Progenitor cell of endocrine pancreas (in vitro differentiated cells): ENCODE measurements around the gene PSEN1. TPM values are rescaled to one million over a fixed set of nuclear protein-coding genes. Genes with fewer than 3 reads are reported as not detected.

Experiments
- DNase-seq: peaks from one replicate; pipeline ENCODE4 v3.0.0; 2021; ENCODE audit warnings: low spot score; ENCODE audit not compliant: unreplicated experiment
- H3K27ac Mint-ChIP-seq: 2 replicates; pipeline ENCODE4 v1.8.0; 2021; ENCODE audit warnings: mild to moderate bottlenecking, moderate library complexity, mixed read lengths
- H3K27me3 Mint-ChIP-seq: 2 replicates; pipeline ENCODE4 v1.8.0; 2021; ENCODE audit warnings: mixed read lengths
- H3K36me3 Mint-ChIP-seq: 2 replicates; pipeline ENCODE4 v1.8.0; 2022; ENCODE audit warnings: mixed read lengths; ENCODE audit not compliant: insufficient read depth
- H3K4me1 Mint-ChIP-seq: 2 replicates; pipeline ENCODE4 v1.8.0; 2021; ENCODE audit warnings: low read depth, mixed read lengths
- H3K4me3 Mint-ChIP-seq: 2 replicates; pipeline ENCODE4 v1.8.0; 2021; ENCODE audit warnings: low read depth, mild to moderate bottlenecking, moderate library complexity, mixed read lengths
- H3K9me3 Mint-ChIP-seq: 2 replicates; pipeline ENCODE4 v1.8.0; 2021; ENCODE audit warnings: low read depth, mixed read lengths
- CTCF ChIP-seq: fragments of 200-600 bp; sonication (generic); IDR thresholded peaks from one replicate; pipeline ENCODE4 v1.5.0; 2021; ENCODE audit warnings: antibody characterized with exemption, mild to moderate bottlenecking; ENCODE audit not compliant: unreplicated experiment
- total RNA-seq: library from RNA; stranded (reverse); gene quantifications from 2 replicates; pipeline ENCODE4 v1.2.1, GENCODE V29; 2021

The PSEN1 gene
- total RNA-seq, 1 donor from 2014 or later = 61.7 TPM

DNA sequence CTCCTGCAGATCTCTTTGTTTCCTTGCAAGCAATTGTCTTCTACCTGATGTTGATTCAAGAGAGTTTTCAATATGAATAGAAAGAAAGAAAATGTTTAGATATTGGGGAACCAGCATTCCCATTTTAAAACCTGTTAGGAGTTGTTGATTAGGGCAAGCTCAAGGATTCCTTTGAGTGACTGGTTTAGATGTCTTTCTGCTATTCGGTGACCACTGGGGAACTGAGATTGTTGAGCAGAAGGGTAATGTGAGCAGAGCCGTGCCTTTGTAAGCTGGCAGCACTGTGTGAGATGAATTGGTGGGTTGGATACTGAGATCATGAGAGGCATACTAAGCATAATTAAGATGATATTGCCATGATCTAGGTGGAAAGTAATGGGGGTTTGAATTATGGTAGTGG, 61.9 kb downstream of the PSEN1 start:
- DNase-seq = no peak
- Mint-ChIP-seq H3K4me3 (no peak overlapping the region), H3K27me3 (no peaks in the 10 kb centered on the region), H3K4me1 (no peaks in the 10 kb centered on the region), H3K36me3 (peaks cover 33% of the 10 kb centered on the region), H3K27ac (no peak overlapping the region), H3K9me3 (no peaks in the 10 kb centered on the region)
- no peak for TF ChIP-seq CTCF

GRCh38 chr14:73203527-73203926, 67.2 kb downstream of the PSEN1 start:
- Mint-ChIP-seq H3K4me3 (no peak overlapping the region), H3K4me1 (no peaks in the 10 kb centered on the region), H3K9me3 (no peaks in the 10 kb centered on the region), H3K27me3 (no peaks in the 10 kb centered on the region), H3K27ac (no peak overlapping the region), H3K36me3 (peaks cover 38% of the 10 kb centered on the region)
- DNase-seq = no peak
- no peak for TF ChIP-seq CTCF

DNA sequence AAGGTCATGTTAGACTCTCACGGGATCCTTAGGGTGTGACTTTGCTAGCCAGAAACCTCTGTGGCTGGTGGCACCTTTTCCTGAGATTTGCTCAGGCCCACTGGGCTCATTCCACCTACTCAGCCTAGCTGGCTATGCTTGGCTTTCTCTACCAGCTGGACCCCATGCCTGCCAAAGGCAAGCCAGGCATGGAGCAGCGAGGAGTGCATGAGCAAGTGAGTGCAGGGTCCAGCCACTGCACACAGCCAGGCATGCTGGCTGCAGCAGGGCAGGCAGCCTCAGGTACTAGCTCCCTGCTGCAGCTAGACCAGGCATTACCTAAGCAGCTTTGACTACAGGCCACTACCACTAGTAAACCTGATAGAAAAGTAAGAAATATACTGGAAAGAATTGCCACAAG, 71.3 kb downstream of the PSEN1 start:
- no peak overlapping the region for H3K4me3 Mint-ChIP-seq
- no peaks in the 10 kb centered on the region for H3K9me3 Mint-ChIP-seq
- H3K36me3 Mint-ChIP-seq = peaks cover 21% of the 10 kb centered on the region
- no peak for TF ChIP-seq CTCF
- no peaks in the 10 kb centered on the region for H3K4me1 Mint-ChIP-seq
- no peak for DNase-seq
- no peak overlapping the region for H3K27ac Mint-ChIP-seq
- H3K27me3 Mint-ChIP-seq = no peaks in the 10 kb centered on the region

DNA sequence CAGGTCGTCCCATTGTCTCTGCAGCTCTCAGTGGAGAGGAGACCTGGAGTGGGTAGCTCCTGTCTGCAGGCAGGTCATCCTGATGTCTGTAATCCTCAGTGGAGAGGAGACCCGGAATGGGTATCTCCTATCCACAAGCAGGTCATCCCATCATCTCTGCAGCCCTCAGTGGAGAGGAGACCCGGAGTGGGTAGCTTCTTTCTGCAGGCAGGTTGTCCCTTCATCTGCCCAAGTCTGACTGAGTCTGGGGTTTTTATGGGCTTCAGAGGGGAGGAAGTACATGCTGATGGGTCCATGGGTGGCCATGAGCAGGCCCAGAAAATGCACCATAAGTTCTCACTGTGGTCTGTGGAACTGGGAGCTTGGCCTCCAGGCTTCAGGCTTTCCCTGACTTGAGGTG, 72.1 kb downstream of the PSEN1 start:
- no peaks in the 10 kb centered on the region for H3K9me3 Mint-ChIP-seq

GRCh38 chr14:73208846-73209245, 72.5 kb downstream of the PSEN1 start:
- DNase-seq = no peak
- Mint-ChIP-seq H3K27me3 (no peaks in the 10 kb centered on the region), H3K9me3 (no peaks in the 10 kb centered on the region), H3K27ac (no peak overlapping the region), H3K36me3 (peaks cover 22% of the 10 kb centered on the region), H3K4me3 (no peak overlapping the region), H3K4me1 (no peaks in the 10 kb centered on the region)
- no peak for TF ChIP-seq CTCF

More for the DNA sequence above, 72.1 kb downstream of the PSEN1 start:
- H3K4me3 Mint-ChIP-seq = no peak overlapping the region
- no peak overlapping the region for H3K27ac Mint-ChIP-seq
- H3K4me1 Mint-ChIP-seq = no peaks in the 10 kb centered on the region
- no peaks in the 10 kb centered on the region for H3K27me3 Mint-ChIP-seq
- peaks cover 22% of the 10 kb centered on the region for H3K36me3 Mint-ChIP-seq
- no peak for DNase-seq
- TF ChIP-seq CTCF = no peak

DNA sequence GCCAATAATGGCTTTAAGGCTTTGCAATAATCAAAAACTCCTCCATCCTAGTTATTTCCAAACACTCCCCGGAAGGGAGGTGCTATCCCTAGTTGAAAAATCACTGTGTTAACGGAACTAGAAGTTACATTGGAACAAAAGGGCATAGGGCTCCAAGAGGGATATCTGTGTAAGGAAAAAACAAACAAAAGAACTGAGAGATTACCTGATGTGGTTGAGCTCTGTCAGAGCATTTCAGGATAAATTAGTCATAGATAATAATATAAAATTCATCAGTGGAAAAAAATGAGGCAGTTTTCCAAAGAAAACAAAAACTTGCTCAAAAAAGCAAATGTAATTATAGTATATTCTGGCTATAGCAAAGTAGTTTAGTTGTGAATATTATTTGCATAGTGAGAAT, 73.6 kb downstream of the PSEN1 start:
- peaks cover 21% of the 10 kb centered on the region for H3K36me3 Mint-ChIP-seq
- no peak overlapping the region for H3K27ac Mint-ChIP-seq
- no peak for DNase-seq
- H3K27me3 Mint-ChIP-seq = no peaks in the 10 kb centered on the region
- no peak for TF ChIP-seq CTCF
- no peaks in the 10 kb centered on the region for H3K9me3 Mint-ChIP-seq
- H3K4me1 Mint-ChIP-seq = no peaks in the 10 kb centered on the region
- no peak overlapping the region for H3K4me3 Mint-ChIP-seq
